ENCODE measurements around the gene CAMK2A.

The CAMK2A gene

GRCh38 chr5:150197476-150197875 is 92.1 kb downstream of the CAMK2A start:
- H3K4me3 ChIP-seq (ENCODE audit: low read depth, low read length), result no peak overlapping the region
- no peak for TF ChIP-seq CTCF (conservative IDR thresholded peaks at IDR 0.05; ENCODE audit: low read depth, low read length)
- DNase-seq (ENCODE audit: low read depth), result no peak

GRCh38 chr5:150196986-150197385 is 92.6 kb downstream of the CAMK2A start:
- no peak for DNase-seq (ENCODE audit: low read depth)
- H3K4me3 ChIP-seq (ENCODE audit: low read depth, low read length), result no peak overlapping the region

GRCh38 chr5:150196514-150196913 is 93.1 kb downstream of the CAMK2A start:
- no peak for TF ChIP-seq CTCF (conservative IDR thresholded peaks at IDR 0.05; ENCODE audit: low read depth, low read length)
- H3K4me3 ChIP-seq (ENCODE audit: low read depth, low read length), result no peak overlapping the region
- no peak for DNase-seq (ENCODE audit: low read depth)

More at GRCh38 chr5:150196986-150197385, 92.6 kb downstream of the CAMK2A start:
- TF ChIP-seq CTCF (conservative IDR thresholded peaks at IDR 0.05; ENCODE audit: low read depth, low read length), result no peak

GRCh38 chr5:150195736-150196485 is 93.7 kb downstream of the CAMK2A start:
- TF ChIP-seq CTCF (conservative IDR thresholded peaks at IDR 0.05; ENCODE audit: low read depth, low read length), result no peak
- DNase-seq (ENCODE audit: low read depth), result no peak
- H3K4me3 ChIP-seq (ENCODE audit: low read depth, low read length), result no peak overlapping the region

GRCh38 chr5:150192462-150192861 is 97.1 kb downstream of the CAMK2A start:
- H3K4me3 ChIP-seq (ENCODE audit: low read depth, low read length), result no peak overlapping the region
- no peak for TF ChIP-seq CTCF (conservative IDR thresholded peaks at IDR 0.05; ENCODE audit: low read depth, low read length)
- no peak for DNase-seq (ENCODE audit: low read depth)

- DNase-seq (ENCODE audit: low read depth), result no peak
- no peak for TF ChIP-seq CTCF (conservative IDR thresholded peaks at IDR 0.05; ENCODE audit: low read depth, low read length)
- no peak overlapping the region for H3K4me3 ChIP-seq (ENCODE audit: low read depth, low read length)
Observed at GRCh38 chr5:150190987-150191386, 98.6 kb downstream of the CAMK2A start.

- H3K4me3 ChIP-seq (ENCODE audit: low read depth, low read length), result no peak overlapping the region
- DNase-seq (ENCODE audit: low read depth), result no peak
Observed at GRCh38 chr5:150190503-150190979, 99.0 kb downstream of the CAMK2A start.

More at GRCh38 chr5:150190503-150190979, 99.0 kb downstream of the CAMK2A start:
- TF ChIP-seq CTCF (conservative IDR thresholded peaks at IDR 0.05; ENCODE audit: low read depth, low read length), result no peak

All from choroid plexus epithelial cell (primary cell).